DMS114 treated with DMSO at 0.1 percent for 48 hours (cell line): ENCODE results near the gene SHLD2.
"Not testable (repeated sequence)": the region's sequence is repeated elsewhere in the genome, so short reads cannot be mapped to it uniquely, and the experiment has no call there.

ENCODE experiments used
- DNase-seq: peaks from one replicate; lab custom pipeline; 2025; ENCODE audit not compliant: unreplicated experiment; lab: John Stamatoyannopoulos, UW

Gene SHLD2

GRCh38 chr10:87137478-87137877, 42.5 kb downstream of the SHLD2 start:
- DNase-seq, result not testable (repeated sequence)

DNA sequence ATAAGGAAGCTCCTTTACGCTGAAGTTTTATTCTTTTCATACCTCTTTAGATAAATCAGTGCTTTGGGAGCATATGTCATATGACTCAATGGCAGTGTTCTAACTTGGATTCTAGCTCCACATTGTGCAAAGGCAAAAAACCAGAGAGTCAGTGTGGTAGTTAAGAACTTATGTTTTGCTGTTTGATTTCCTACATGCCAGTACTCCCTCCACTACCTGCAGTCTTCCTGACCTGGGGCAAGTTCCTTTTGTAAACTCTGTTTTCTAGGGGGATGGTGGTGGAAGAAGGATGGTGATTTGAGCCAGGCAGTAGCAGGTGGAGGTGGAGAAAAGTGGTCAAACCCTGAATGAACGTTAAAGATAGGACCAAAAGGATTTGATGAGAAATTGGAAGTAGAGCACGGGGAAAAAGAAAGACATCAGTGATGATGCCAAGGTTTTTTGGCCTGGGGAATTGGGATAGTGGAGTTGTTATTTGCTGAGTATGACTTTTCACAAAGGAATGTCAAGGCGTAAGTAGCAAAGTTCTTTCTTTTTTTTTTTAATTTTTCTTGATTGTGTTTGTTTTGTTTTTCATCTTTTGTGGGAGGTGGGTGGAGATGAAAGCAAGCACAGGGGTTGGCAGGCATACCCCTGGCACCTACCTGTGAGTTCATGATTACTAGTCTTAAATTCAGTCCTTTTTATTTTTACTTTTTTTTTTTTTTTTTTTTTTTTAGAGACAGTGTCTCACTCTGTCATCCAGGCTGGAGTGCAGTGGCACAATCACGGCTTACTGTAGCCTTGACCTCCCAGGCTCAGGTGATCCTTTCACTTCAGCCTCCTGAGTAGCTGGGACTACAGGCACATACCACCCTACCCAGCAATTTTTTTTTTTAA, 47.5 kb downstream of the SHLD2 start:
- not testable (repeated sequence) for DNase-seq

DNA sequence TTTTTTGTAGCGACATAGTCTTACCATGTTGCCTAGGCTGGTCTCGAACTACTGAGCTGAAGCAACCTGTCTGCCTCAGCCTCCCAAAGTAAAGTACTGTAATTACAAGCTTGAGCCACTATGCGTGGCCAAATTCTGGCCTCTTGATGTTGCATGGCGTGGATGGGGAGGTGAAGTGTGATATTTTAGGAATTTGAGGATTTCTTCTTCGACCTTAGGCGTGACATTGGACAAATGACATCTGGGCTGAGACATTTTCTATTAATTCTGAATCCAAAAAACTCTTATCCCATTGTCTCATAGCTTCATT, 48.1 kb downstream of the SHLD2 start:
- not testable (repeated sequence) for DNase-seq

DNA sequence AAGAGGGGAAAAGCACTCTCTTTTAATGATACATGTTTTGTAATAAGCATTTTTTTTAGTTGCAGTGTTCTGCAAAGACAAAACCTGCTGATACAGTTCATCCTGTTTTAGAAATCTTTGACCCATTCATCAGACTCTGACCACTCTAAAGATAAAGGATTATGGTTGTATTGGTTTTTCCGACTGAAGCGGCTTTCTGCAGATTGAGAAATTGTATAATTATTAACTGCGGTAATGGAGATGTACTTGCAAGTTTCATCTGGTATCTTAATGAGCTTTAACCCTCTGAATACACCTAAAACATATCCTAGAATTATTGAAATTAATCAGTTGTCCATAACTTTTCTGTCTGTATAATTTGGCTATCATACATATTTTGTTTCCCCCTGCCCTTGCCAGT, 50.6 kb downstream of the SHLD2 start:
- not testable (repeated sequence) for DNase-seq

DNA sequence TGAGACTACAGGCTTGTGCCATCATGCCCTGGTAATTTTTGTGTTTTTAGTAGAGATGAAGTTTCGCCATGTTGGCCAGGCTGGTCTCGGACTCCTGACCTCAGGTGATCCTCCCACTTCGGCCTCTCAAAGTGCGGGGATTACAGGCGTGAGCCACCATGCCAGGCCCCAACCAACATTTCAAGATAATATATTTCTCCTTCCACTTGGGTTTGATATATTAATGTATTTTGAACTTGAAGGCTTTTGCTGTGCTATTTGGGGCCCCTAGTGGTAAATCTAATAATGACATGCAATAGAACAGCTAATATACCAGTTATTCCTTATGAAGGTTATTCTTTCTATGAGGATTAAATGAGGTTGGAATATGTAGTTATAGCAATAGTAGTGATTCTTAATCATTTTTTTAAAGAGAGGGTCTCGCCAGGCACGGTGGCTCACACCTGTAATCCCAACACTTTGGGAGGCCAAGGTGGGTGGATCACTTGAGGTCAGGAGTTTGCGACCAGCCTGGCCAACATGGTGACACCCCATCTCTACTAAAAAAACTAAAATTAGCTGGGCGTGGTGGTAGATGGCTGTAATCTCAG, 54.1 kb downstream of the SHLD2 start:
- DNase-seq, result not testable (repeated sequence)

DNA sequence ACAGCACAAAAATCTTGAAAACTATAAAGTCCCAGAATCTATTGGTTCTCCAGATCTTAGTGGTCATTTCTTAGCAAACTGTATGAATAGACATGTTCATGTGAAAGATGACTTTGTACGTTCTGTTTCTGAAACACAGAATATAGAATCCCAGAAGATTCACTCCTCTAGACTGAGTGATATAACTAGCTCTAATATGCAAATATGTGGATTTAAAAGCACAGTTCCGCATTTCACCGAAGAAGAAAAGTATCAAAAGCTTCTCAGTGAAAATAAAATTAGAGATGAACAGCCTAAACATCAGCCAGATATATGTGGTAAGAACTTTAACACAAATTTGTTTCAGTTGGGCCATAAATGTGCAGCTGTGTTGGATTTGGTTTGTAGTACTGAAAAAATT, 56.5 kb downstream of the SHLD2 start:
- not testable (repeated sequence) for DNase-seq

DNA sequence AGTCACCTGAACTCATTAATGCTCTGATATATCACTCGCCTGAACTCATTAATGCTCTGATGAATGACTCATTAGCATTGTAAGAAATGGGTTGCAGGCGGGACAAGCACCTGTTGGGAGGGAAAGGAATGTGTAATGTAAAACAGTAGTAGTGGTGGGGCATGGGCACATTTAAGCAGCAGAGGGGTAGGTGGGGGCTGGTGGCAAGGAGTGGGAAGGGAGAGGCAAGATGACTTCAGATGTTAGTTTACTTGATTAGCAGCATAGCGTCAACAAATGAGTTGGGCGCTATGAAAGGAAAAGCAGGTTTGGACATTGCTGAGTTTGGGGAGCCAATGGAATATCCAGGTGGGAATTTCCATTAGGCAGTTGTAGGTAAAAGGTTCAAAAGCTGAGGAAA, 61.8 kb downstream of the SHLD2 start:
- DNase-seq, result not testable (repeated sequence)

DNA sequence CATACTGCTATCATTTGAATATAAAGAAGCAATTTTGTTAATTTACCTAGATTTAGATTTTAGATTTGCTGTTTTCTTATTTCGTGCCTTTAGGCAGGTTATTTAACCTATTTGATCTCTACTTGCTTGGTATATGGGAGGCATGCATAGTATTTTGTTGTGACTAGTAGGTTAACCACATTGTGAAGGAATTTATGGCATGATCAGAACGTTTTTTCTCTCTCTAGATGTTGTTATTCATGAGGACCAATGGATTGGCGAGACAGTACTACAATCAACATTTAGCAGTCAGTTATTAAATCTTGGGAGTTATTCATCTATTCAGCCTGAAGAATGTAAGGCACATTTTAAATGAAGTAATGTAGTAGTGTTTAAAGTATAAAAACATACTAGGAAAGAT, 62.8 kb downstream of the SHLD2 start:
- DNase-seq, result not testable (repeated sequence)

DNA sequence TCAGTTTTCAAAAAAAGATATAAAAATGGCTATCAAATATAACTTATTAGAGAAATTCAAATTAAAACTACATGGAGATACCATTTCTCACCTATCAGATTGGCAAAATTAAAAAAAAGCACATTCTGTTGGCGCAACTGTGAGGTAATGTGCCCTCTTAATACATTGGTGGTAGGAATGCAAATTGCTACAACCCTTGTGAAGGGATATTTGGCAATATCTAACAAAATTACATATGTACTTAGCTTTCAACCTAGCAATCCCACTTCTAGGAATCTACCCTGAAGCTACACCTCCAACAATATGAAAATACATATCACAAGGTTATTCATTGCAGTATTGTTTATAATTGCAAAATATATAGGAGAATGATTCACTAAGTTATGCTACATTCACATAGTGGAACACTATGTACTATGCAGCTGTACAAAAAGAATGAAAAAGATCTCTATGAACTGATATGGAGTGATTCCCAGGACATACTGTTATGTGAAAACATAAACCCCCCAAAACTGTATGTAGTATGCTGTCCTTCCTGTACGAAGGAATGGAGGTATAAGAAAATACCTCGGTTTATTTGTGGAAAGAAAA, 67.8 kb downstream of the SHLD2 start:
- DNase-seq, result not testable (repeated sequence)

GRCh38 chr10:87163414-87163813, 68.4 kb downstream of the SHLD2 start:
- DNase-seq, result not testable (repeated sequence)

DNA sequence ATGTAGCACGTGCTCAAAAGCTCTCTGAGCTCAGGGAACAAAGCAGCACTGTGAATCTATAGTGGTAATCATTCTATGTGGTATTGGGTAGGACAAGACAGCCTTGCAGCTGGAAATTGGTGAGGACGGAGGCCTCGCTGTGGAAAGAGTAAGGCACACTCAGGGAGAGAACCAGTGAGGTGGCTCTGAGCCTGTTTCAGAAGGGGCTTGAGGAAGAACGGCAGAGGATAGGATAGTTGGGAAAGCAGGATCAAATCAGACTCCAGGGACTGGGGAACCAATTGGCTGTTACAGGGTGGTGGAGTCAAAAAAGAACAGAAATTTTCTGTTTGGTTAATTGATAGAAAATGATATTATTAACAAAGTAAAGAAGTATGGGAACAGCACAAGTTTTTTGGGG, 74.9 kb downstream of the SHLD2 start:
- DNase-seq, result not testable (repeated sequence)

- DNase-seq, result not testable (repeated sequence)
Observed at GRCh38 chr10:87170705-87171104, 75.7 kb downstream of the SHLD2 start.

- DNase-seq, result not testable (repeated sequence)
Observed at GRCh38 chr10:87171670-87172069, 76.7 kb downstream of the SHLD2 start.

DNA sequence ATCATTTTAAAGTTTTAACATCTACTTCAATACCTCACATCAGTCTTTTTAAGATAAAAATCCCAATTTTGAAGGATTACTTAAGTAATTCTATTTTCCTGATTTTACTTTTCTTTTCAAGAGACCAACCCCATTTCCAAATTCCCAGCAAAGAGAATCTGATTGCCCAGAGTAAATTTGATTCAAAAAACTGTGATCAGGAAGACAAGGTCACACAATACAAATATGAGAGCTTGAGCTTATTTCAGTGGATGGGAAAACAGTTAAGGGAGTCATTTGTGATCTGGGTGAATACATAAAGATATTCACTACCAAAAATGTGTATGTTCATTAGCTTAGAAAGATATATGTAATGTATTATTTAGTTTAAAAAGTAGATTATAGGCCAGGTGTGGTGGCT, 77.2 kb downstream of the SHLD2 start:
- DNase-seq, result not testable (repeated sequence)

DNA sequence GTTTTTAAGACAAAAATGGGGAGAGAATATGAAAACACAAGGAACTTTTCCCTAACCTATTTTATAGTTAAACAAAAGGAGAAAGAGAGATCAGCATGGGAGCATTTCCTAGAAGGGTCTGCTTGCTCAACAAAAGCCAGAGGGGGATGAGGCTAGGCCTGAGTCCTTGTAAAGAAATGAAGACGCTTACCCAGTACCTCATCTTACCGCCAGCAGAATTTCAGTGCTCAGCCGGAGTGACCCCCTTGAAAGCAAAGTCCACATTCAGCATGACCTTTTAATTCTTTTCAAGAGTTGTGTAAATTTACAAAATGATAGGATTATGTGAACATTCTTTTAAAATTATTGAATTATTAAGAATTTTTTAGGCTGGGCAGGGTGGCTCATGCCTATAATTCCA, 82.6 kb downstream of the SHLD2 start:
- DNase-seq, result not testable (repeated sequence)

- DNase-seq, result not testable (repeated sequence)
Observed at GRCh38 chr10:87184421-87184820, 89.4 kb downstream of the SHLD2 start.

DNA sequence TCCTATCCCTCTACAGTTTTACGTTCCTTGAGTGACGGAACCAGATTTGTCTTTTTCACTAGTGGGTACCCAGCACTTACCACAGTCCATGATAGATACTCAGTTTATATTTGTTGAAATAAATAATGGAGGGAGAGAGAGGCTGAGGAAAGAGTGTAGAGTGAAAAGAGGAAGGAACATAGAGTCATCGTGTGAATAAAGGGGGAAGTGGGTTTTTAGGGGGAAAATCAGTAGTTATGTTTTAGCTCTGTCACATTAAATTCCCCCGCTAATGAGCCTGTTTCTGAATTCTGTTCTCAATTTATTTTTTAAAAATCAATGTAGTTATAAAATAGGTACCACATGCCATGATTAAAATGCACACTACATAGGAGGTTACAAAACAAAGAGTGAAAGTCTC, 91.0 kb downstream of the SHLD2 start:
- DNase-seq, result not testable (repeated sequence)

DNA sequence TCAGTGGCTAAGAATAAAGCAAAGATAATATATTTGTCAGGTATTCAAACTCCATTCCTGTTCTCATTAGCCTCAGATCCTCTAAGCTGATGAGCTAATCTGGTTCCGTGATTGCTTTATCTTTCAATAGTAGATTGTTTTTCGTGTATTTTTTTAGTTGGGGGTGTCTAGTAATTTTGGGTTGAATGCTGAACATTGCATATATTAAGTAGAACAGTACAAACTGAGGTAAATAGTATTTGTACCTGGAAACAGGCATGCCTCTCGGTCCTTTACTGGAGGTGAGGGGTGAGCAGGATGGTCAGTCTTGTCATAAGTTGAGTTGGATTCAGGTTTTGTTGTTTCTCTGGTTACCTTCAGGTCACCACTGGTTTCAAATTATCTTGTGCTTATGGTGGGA, 92.6 kb downstream of the SHLD2 start:
- not testable (repeated sequence) for DNase-seq

DNA sequence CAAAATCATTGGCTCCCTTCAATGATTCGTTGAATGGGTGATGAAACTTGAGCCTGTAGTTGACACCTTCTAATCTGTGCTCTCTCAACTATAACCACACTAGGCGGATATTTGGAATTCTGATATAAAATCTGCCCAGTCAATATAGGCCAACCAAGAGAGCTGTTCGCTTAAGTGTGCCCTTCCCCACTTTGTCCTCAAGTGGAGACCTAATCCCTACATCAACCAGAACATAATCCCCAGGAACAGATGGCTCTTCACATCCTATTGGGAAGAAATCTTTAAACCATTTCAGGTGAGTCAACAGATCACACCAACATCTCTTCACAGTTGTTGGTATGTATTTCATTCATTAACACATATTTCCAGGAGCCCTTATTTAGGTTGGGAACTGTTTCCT, 96.8 kb downstream of the SHLD2 start:
- DNase-seq, result not testable (repeated sequence)

- not testable (repeated sequence) for DNase-seq
Observed at GRCh38 chr10:87200924-87201323, 105.9 kb downstream of the SHLD2 start.

- DNase-seq, result not testable (repeated sequence)
Observed at GRCh38 chr10:87204801-87205200, 109.8 kb downstream of the SHLD2 start.

DNA sequence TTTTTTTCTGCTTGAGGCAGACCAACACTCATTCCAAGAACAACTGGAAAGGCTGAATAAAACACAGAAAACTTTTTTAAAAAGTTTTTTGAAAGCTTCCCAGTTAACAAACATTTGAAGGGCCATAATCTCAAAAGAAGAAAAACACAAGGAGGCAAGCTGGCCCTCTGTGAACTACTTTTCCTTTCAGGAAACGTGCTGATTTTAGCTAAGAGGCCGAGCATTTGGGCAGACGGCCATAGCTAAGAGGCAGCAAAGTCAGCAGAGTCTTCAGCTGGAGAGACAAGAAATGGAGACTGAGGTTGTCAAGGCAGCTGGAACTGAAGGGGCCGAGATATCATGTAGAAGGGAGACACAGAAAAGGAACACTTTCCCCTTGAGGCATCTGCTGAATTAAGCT, 111.9 kb downstream of the SHLD2 start:
- not testable (repeated sequence) for DNase-seq
